Activated T-cell treated with anti-CD3 and anti-CD28 coated beads, Interleukin-2, amount 50 U/mL, for 4 hours (primary cell): ENCODE measurements around the gene MDP1. TPM values are rescaled to one million over a fixed set of nuclear protein-coding genes. Genes with fewer than 3 reads are reported as not detected.
A peak's percentile ranks its signal among the peaks of the same experiment; 100 is the strongest.

Source experiments
- ATAC-seq, 2 donors: fragments of 200-7000 bp; cut with Tn5 transposase; one replicate each; pipeline ENCODE4 v1.10.0; 2021
- DNase-seq: peaks from one replicate; pipeline ENCODE4 v3.0.0-alpha.2; 2020
- H3K27me3 Mint-ChIP-seq: one replicate; pipeline ENCODE4 v1.8.0; 2021; ENCODE audit warnings: low read depth, mixed read lengths
- H3K36me3 Mint-ChIP-seq: one replicate; pipeline ENCODE4 v1.8.0; 2022; ENCODE audit warnings: mixed read lengths; ENCODE audit not compliant: insufficient read depth
- H3K4me1 Mint-ChIP-seq: one replicate; pipeline ENCODE4 v1.8.0; 2021; ENCODE audit warnings: low read depth, mixed read lengths
- H3K4me3 Mint-ChIP-seq: one replicate; pipeline ENCODE4 v1.8.0; 2021; ENCODE audit warnings: mild to moderate bottlenecking, moderate library complexity, mixed read lengths
- H3K9me3 Mint-ChIP-seq: one replicate; pipeline ENCODE4 v1.8.0; 2021; ENCODE audit warnings: mixed read lengths
- total RNA-seq, 3 donors: library from RNA; stranded (reverse); gene quantifications; one replicate each; pipeline ENCODE4 v1.2.1, GENCODE V29; 2021

Gene MDP1
- total RNA-seq, 3 donors from 2014 or later, result 16.3 to 19.5 (median 18.4) TPM

DNA sequence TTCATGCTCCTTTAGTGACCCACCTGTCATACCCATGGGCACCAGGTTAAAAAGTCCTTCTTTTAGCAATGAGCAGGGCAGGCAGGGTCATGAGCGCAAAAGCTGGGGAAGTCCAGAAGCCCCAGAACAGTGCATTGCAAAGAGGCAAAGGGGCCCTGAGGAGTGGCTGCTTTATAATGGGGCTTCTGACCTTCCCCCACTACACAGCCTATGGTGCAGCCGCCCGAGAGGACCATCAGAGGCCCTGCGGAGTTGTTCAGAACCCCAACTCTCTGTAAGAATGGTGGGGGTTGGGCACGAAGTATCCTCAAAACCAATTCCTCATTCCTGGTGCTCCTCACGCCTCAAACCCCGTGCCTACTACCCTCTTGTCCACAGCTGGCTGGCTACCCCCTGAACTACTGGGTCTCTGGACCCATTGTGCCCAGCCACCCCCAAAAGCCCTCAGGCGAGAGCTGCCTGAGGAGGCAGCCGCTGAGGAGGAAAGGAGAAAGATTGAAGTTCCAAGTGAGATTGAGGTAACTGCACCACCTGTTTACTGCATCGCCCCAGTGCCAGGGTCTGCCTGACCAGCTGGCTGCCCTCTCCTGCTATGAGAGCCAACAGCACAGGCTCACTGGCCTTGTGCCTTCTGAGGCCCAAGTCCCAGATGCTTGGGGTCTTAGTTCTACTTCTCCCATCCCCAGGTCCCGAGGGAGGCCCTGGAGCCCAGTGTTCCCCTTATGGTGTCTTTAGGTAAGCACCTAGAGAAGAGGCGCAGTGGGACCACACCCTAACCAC, 37.3 kb downstream of the MDP1 start:
- ATAC-seq, result no peak
- no peak for DNase-seq
- H3K4me1 Mint-ChIP-seq, result peaks cover 2% of the 10 kb centered on the region
- no peaks in the 10 kb centered on the region for H3K9me3 Mint-ChIP-seq
- H3K27me3 Mint-ChIP-seq, result no peaks in the 10 kb centered on the region
- peaks cover 32% of the 10 kb centered on the region for H3K36me3 Mint-ChIP-seq
- no peak overlapping the region for H3K4me3 Mint-ChIP-seq

DNA sequence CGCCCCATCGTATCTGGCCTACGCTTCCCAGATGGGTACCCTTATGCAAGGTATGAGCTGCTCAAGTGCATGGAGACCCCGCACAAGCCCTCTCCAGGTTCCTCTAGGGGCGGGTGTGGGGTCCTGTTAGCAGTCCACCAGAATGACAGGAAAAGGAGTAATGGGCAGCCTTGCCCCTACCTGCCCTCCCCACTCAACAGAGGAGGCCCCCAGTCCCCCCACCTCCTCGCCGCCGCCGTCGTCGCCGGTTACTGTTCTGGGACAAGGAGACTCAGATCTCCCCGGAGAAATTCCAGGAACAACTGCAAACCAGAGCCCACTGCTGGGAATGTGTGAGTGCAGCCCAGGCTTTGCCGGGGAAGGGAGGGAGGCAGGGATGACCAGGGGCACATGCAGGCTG, 38.0 kb downstream of the MDP1 start:
- Mint-ChIP-seq H3K4me1 (peaks cover 6% of the 10 kb centered on the region), H3K27me3 (no peaks in the 10 kb centered on the region), H3K9me3 (no peaks in the 10 kb centered on the region), H3K4me3 (no peak overlapping the region), H3K36me3 (peaks cover 29% of the 10 kb centered on the region)
- DNase-seq (no peak), ATAC-seq (no peak)

DNA sequence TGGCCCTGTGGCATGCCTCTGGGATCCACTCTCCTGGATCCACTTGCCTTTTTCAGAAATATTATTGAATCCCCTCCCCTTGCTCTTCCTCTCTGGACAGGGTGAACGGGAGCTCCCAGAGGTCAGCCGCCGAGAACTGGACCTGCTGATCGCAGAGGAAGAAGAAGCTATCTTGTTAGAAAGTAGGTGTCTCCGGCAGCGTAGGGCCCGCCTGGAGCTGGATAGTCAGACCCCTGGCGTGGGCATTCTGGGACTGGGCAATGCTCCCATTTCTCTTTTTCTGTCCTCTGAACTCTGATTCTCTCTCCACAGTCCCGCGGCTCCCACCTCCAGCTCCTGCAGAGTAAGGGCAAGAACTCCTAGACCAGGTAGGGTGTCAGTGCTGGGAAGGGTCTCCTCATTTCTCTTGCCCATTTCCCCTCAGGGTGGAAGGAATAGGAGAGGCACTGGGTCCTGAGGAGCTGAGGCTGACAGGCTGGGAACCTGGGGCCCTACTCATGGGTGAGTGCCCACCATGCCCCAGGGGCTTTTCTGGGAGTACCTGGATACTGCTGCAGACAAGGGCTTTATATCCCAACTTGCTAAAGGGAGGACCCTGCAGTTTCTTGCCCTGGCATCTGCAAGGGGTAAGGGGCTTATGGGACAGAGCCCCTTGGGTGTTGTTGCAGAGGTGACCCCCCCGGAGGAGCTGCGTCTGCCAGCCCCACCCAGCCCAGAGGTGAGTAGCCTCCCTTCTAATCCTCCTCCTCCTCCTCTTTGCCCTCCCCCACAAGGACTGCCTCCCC, 38.6 kb downstream of the MDP1 start:
- H3K36me3 Mint-ChIP-seq, result peaks cover 24% of the 10 kb centered on the region
- no peak for ATAC-seq
- DNase-seq, result no peak

DNA sequence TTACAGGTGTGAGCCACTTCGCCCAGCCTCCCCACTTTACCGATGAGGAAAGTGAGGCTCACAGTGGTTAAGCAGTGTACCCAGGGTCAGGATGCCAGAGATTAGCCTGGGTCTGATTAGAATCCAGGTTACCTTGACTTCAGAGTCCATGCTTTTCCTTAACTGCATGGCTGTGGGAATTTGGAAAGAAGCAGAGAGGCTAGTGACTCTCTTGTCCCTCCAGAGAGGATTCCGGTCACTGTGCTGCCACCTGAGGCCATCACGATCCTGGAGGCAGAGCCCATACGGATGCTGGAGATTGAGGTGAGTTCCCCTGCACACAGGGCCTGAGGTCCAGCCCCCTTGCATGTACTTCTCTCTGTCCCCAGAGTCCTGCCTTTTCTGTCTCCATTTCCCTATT, 39.3 kb downstream of the MDP1 start:
- ATAC-seq, result no peak
- Mint-ChIP-seq H3K36me3 (peaks cover 20% of the 10 kb centered on the region), H3K9me3 (no peaks in the 10 kb centered on the region), H3K27me3 (no peaks in the 10 kb centered on the region), H3K4me3 (no peak overlapping the region), H3K4me1 (peaks cover 10% of the 10 kb centered on the region)
- DNase-seq, result no peak

More for the DNA sequence above, 38.6 kb downstream of the MDP1 start:
- Mint-ChIP-seq H3K9me3 (no peaks in the 10 kb centered on the region), H3K4me1 (peaks cover 8% of the 10 kb centered on the region), H3K27me3 (no peaks in the 10 kb centered on the region), H3K4me3 (no peak overlapping the region)

DNA sequence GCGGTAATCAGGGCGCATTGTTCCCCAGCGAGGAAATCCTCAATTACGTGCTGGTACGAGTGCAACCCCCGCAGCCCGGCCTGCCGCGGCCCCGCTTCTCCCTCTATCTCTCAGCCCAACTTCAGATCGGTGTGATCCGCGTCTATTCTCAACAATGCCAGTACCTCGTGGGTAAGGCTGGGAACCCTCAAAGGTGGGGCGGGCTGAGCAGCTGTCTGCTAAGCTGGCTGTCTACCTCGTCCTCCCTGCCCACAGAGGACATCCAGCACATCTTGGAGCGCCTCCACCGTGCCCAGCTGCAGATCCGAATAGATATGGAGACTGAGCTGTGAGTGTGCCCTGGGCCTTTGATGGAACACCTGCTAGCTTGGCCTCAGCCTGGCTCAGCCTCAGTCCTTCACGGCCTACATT, 43.0 kb downstream of the MDP1 start:
- peaks cover 20% of the 10 kb centered on the region for H3K36me3 Mint-ChIP-seq
- no peaks in the 10 kb centered on the region for H3K27me3 Mint-ChIP-seq
- ATAC-seq (no peak), DNase-seq (no peak)
- peaks cover 17% of the 10 kb centered on the region for H3K4me1 Mint-ChIP-seq
- no peak overlapping the region for H3K4me3 Mint-ChIP-seq
- no peaks in the 10 kb centered on the region for H3K9me3 Mint-ChIP-seq

DNA sequence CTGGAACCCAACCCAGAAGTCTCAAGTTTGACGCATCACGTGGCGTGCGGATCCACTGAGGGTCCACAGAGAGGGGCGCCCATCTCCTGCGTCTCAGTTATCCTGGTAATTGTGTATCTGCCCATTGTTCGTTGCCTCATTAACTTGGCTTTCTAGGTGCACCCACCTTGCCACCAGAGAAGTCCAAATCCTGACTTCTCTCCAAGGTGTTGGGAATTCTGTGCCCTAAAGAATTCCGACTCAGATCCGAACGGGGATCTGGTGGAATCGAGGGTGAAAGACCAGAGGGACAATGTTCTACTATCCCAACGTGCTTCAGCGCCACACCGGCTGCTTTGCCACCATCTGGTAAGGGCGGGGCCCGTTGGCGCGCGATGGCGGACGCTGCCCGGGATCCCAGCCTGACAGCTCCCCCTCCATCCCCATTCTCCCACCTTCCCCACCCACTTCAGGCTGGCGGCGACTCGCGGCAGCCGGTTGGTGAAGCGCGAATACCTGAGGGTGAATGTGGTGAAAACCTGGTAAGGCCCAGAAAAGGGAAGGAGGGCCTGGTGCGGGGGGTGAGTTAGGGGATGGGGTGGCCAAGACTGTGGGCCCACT, 43.5 kb downstream of the MDP1 start:
- no peak for ATAC-seq
- H3K36me3 Mint-ChIP-seq, result peaks cover 24% of the 10 kb centered on the region

DNA sequence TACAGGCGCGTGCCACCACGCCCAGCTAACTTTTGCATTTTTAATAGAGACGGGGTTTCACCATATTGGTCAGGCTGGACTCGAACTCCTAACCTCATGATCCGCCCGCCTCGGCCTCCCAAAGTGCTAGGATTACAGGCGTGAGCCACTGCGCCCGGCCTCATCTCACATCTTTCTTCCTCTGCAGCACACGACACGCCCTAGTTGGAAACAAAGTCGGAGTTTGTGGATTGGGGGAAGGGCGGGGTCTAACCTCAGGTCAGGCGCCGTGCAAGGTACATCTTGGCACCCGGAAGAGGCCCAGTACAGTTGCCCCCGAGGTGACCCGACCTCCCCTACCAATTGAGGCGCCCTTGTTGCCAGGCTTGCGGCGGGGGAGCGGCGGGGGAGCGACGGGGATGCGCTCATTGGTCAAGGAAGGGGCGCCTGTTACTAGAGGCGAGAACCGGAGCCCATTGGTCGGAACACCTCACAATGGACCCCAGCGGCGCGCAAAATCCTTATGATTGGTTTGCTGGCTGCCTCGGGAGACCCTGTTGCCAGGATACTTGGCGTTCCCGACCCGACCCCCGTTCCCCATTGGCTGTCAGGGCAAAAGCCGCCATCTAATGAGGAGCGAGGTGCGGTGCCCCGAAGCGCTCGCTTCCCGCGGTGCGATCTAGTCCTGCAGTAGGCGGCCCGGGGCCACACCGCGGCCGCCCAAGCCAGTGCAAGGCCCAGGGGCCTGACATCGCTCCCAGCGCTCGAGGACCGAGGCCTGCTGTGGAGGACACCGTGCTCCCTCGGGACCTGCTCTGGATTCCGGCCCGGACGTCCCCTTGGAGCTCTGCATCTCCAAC, 44.2 kb downstream of the MDP1 start, which contains the start of gene REC8:
Gene REC8, plus strand, starts transcription at position 659 of the 839 bp plus-strand sequence. CDS start 473 bp downstream, outside the sequence.
- peaks cover 20% of the 10 kb centered on the region for H3K4me1 Mint-ChIP-seq
- H3K9me3 Mint-ChIP-seq, result no peaks in the 10 kb centered on the region
- no peaks in the 10 kb centered on the region for H3K27me3 Mint-ChIP-seq
- peak; percentile 52 for DNase-seq
- ATAC-seq, result peak; percentile 76 to 79
- H3K4me3 Mint-ChIP-seq, result peak within 1 kb of the TSS; percentile 81
- peaks cover 25% of the 10 kb centered on the region for H3K36me3 Mint-ChIP-seq

More for the DNA sequence above, 43.5 kb downstream of the MDP1 start:
- Mint-ChIP-seq H3K27me3 (no peaks in the 10 kb centered on the region), H3K4me1 (peaks cover 19% of the 10 kb centered on the region), H3K4me3 (peak overlapping the region; percentile 81), H3K9me3 (no peaks in the 10 kb centered on the region)
- DNase-seq, result no peak

DNA sequence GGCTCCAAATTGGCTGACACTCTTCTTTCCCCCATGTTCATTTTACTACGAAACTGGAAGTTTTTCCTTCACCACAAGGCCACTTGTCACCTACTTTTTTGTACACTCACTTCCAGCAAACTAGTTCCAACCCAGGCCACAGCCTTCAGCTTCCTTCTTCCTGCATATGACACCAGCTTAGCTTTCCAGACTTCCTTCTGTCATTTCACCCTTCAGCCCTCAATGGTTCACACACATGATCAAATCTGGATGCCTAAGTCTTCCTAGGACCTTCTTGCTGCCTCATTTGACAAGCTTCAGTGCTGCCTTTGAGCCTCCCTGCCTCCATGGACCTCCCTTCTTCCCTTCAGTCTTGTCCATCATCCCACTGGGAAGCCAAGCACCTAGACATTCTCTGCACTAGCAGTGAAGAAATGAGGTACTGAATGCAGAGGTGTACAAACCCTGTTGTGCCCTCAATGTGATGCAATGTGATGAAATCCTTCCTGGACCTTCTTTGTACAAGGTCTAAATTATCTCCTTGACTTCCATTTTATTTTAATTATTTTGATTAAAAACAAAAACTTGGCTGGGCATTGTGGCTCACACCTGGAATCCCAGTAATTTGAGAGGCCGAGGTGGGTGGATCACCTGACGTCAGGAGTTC, 48.3 kb downstream of the MDP1 start:
- no peaks in the 10 kb centered on the region for H3K27me3 Mint-ChIP-seq
- H3K36me3 Mint-ChIP-seq, result peaks cover 45% of the 10 kb centered on the region
- H3K9me3 Mint-ChIP-seq, result no peaks in the 10 kb centered on the region
- ATAC-seq (no peak), DNase-seq (no peak)
- H3K4me1 Mint-ChIP-seq, result peaks cover 43% of the 10 kb centered on the region
- no peak overlapping the region for H3K4me3 Mint-ChIP-seq

DNA sequence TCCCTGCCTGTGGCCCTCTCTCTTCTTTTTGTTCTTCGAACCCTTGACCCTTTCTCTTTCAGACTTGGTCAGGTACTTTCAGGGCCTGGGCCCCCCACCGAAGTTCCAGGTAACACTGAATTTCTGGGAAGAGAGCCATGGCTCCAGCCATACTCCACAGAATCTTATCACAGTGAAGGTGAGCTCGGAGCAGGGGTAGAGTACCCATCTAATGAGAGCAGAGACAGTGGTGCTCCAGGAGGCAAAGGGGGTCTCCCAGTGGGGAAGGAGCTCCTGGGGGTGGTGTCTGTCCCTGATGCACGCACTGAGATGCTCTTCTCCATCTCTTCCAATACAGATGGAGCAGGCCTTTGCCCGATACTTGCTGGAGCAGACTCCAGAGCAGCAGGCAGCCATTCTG, 50.1 kb downstream of the MDP1 start:
- no peak for ATAC-seq
- H3K4me3 Mint-ChIP-seq, result no peak overlapping the region
- peaks cover 46% of the 10 kb centered on the region for H3K36me3 Mint-ChIP-seq
- no peaks in the 10 kb centered on the region for H3K9me3 Mint-ChIP-seq
- H3K27me3 Mint-ChIP-seq, result no peaks in the 10 kb centered on the region
- H3K4me1 Mint-ChIP-seq, result peaks cover 48% of the 10 kb centered on the region
- DNase-seq, result no peak

DNA sequence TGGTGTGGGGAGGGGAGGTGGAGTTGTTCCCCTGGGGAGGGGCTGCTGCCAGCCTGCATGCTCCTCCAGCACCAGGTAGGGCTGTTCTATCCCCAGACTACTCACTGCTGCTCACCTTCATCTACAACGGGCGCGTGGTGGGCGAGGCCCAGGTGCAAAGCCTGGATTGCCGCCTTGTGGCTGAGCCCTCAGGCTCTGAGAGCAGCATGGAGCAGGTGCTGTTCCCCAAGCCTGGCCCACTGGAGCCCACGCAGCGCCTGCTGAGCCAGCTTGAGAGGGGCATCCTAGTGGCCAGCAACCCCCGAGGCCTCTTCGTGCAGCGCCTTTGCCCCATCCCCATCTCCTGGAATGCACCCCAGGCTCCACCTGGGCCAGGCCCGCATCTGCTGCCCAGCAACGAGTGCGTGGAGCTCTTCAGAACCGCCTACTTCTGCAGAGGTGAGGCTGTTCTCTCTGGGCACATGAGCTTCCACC, 51.3 kb downstream of the MDP1 start:
- DNase-seq, result no peak
- Mint-ChIP-seq H3K27me3 (no peaks in the 10 kb centered on the region), H3K4me3 (peak overlapping the region; percentile 51), H3K36me3 (peaks cover 50% of the 10 kb centered on the region), H3K4me1 (peaks cover 55% of the 10 kb centered on the region), H3K9me3 (no peaks in the 10 kb centered on the region)
- ATAC-seq, result no peak

Other genes starting within 250 kb of the MDP1 start
- 10 to 100 TPM; 10.8 to 15.9 (median 12.5) TPM for gene DHRS4L2, start 227.1 kb downstream of the MDP1 start, total RNA-seq
- gene CARMIL3, start 164.1 kb downstream of the MDP1 start, total RNA-seq, result 1 to 10 TPM; 1.3 to 1.8 (median 1.3) TPM
- not detected for gene CPNE6, start 144.5 kb downstream of the MDP1 start, total RNA-seq
- 10 to 100 TPM; 38.7 to 69.4 (median 47.9) TPM for gene PCK2, start 121.8 kb downstream of the MDP1 start, total RNA-seq
- 10 to 100 TPM; 45.7 to 57.6 (median 50.7) TPM for gene DCAF11, start 101.3 kb downstream of the MDP1 start, total RNA-seq
- 1 to 10 TPM; 1.2 to 2.3 (median 1.4) TPM for gene NRL, start 101.1 kb downstream of the MDP1 start, total RNA-seq
- gene FITM1, start 85.4 kb downstream of the MDP1 start, total RNA-seq, result 1 to 10 TPM in 1 of 3 donors, under 1 TPM in 2; 0.38 to 1.3 (median 0.69) TPM
- gene PSME1, start 79.9 kb downstream of the MDP1 start, total RNA-seq, result 100 to 1,000 TPM; 354 to 391 (median 378) TPM
- gene EMC9, start 74.5 kb downstream of the MDP1 start, total RNA-seq, result 10 to 100 TPM; 15.9 to 18.9 (median 17.4) TPM
- 100 to 1,000 TPM; 433 to 479 (median 471) TPM for gene PSME2, start 69.5 kb downstream of the MDP1 start, total RNA-seq
- 100 to 1,000 TPM in 2 of 3 donors, 10 to 100 TPM in 1; 99.4 to 108 (median 106) TPM for gene RNF31, start 68.6 kb downstream of the MDP1 start, total RNA-seq
- 100 to 1,000 TPM; 110 to 152 (median 121) TPM for gene IRF9, start 54.8 kb downstream of the MDP1 start, total RNA-seq
- 10 to 100 TPM; 17.4 to 24.8 (median 19.9) TPM for gene REC8, start 44.0 kb downstream of the MDP1 start, total RNA-seq
- gene IPO4, start 27.2 kb downstream of the MDP1 start, total RNA-seq, result 100 to 1,000 TPM; 265 to 293 (median 265) TPM
- 10 to 100 TPM; 30.4 to 34.6 (median 33.7) TPM for gene TM9SF1, start 20.6 kb downstream of the MDP1 start, total RNA-seq
- under 1 TPM in 1 of 3 donors, not detected in 2; 0.33 TPM for gene TSSK4, start 10.4 kb downstream of the MDP1 start, total RNA-seq
- gene CHMP4A, start 2.6 kb downstream of the MDP1 start, total RNA-seq, result 10 to 100 TPM; 71.7 to 85.5 (median 85.4) TPM
- 100 to 1,000 TPM; 197 to 217 (median 205) TPM for gene NEDD8, start 16.3 kb upstream of the MDP1 start, total RNA-seq
- 10 to 100 TPM; 29.6 to 30.8 (median 29.7) TPM for gene GMPR2, start 16.9 kb upstream of the MDP1 start, total RNA-seq
- gene TINF2, start 26.6 kb upstream of the MDP1 start, total RNA-seq, result 100 to 1,000 TPM in 2 of 3 donors, 10 to 100 TPM in 1; 87.2 to 110 (median 103) TPM
- 1 to 10 TPM; 2.6 to 8.1 (median 2.6) TPM for gene TGM1, start 47.1 kb upstream of the MDP1 start, total RNA-seq
- gene RABGGTA, start 55.5 kb upstream of the MDP1 start, total RNA-seq, result 10 to 100 TPM; 52.2 to 58.8 (median 53.4) TPM
- gene DHRS1, start 83.7 kb upstream of the MDP1 start, total RNA-seq, result 1 to 10 TPM; 2.6 to 4.2 (median 3.1) TPM
- 10 to 100 TPM; 67.8 to 71.0 (median 68.0) TPM for gene NOP9, start 83.8 kb upstream of the MDP1 start, total RNA-seq
- gene CIDEB, start 91.9 kb upstream of the MDP1 start, total RNA-seq, result 1 to 10 TPM; 6.5 to 7.3 (median 7.2) TPM
- gene LTB4R2, start 94.1 kb upstream of the MDP1 start, total RNA-seq, result 10 to 100 TPM in 2 of 3 donors, 1 to 10 TPM in 1; 9.0 to 10.8 (median 10.4) TPM
- 1 to 10 TPM; 7.0 to 8.0 (median 7.8) TPM for gene LTB4R, start 95.4 kb upstream of the MDP1 start, total RNA-seq
- under 1 TPM; 0.43 to 0.76 (median 0.53) TPM for gene ADCY4, start 119.0 kb upstream of the MDP1 start, total RNA-seq
- gene RIPK3, start 123.9 kb upstream of the MDP1 start, total RNA-seq, result 1 to 10 TPM; 5.9 to 8.0 (median 6.2) TPM
- under 1 TPM; 0.13 to 0.38 (median 0.32) TPM for gene NFATC4, start 152.1 kb upstream of the MDP1 start, total RNA-seq
- gene NYNRIN, start 182.9 kb upstream of the MDP1 start, total RNA-seq, result under 1 TPM in 2 of 3 donors, not detected in 1; 0.03 to 0.05 TPM
- gene CBLN3, start 213.6 kb upstream of the MDP1 start, total RNA-seq, result 1 to 10 TPM; 3.1 to 5.6 (median 3.6) TPM
- 10 to 100 TPM; 53.2 to 65.1 (median 56.5) TPM for gene KHNYN, start 213.9 kb upstream of the MDP1 start, total RNA-seq
- 10 to 100 TPM; 52.6 to 59.9 (median 59.4) TPM for gene SDR39U1, start 226.7 kb upstream of the MDP1 start, total RNA-seq